Endothelial cell (in vitro differentiated cells): Measurements from ENCODE around the gene FABP6. TPM values are rescaled to one million over a fixed set of nuclear protein-coding genes. Genes with fewer than 3 reads are reported as not detected.

ENCODE experiments used
- DNase-seq: peaks from one replicate; pipeline ENCODE4 v3.0.0; 2021; ENCODE audit warnings: low spot score
- H3K27ac Mint-ChIP-seq: one replicate; pipeline ENCODE4 v1.8.0; 2021; ENCODE audit warnings: mixed read lengths, inconsistent platforms; ENCODE audit not compliant: unreplicated experiment
- H3K27me3 Mint-ChIP-seq: one replicate; pipeline ENCODE4 v1.8.0; 2021; ENCODE audit warnings: mild to moderate bottlenecking, moderate library complexity, mixed read lengths, inconsistent platforms; ENCODE audit not compliant: unreplicated experiment
- H3K36me3 Mint-ChIP-seq: one replicate; pipeline ENCODE4 v1.8.0; 2021; ENCODE audit warnings: mild to moderate bottlenecking, low read depth, mixed read lengths, inconsistent platforms; ENCODE audit not compliant: unreplicated experiment
- H3K4me1 Mint-ChIP-seq: one replicate; pipeline ENCODE4 v1.8.0; 2021; ENCODE audit warnings: mild to moderate bottlenecking, mixed read lengths, inconsistent platforms; ENCODE audit not compliant: unreplicated experiment
- H3K4me3 Mint-ChIP-seq: one replicate; pipeline ENCODE4 v1.8.0; 2021; ENCODE audit warnings: mild to moderate bottlenecking, mixed read lengths, inconsistent platforms; ENCODE audit not compliant: unreplicated experiment
- H3K9me3 Mint-ChIP-seq: one replicate; pipeline ENCODE4 v1.8.0; 2021; ENCODE audit warnings: mixed read lengths, inconsistent platforms; ENCODE audit not compliant: unreplicated experiment
- total RNA-seq: library from RNA; stranded (reverse); fragmentation: NEBNext Ultra II Directional; extraction: Animal tissue kit (Norgen Biotek cat#: 25700); gene quantifications from one replicate; pipeline ENCODE4 v1.2.1, GENCODE V29; 2021; ENCODE audit not compliant: unreplicated experiment
- TF ChIP-seq, protein P1 (sequence below): fragments of 200-600 bp; sonication (generic); IDR thresholded peaks from one replicate; pipeline ENCODE4 v1.5.0; 2021; ENCODE audit warnings: antibody characterized with exemption; ENCODE audit not compliant: unreplicated experiment

Gene FABP6
- total RNA-seq, 1 donor from 2014 or later, result 1.2 TPM

DNA sequence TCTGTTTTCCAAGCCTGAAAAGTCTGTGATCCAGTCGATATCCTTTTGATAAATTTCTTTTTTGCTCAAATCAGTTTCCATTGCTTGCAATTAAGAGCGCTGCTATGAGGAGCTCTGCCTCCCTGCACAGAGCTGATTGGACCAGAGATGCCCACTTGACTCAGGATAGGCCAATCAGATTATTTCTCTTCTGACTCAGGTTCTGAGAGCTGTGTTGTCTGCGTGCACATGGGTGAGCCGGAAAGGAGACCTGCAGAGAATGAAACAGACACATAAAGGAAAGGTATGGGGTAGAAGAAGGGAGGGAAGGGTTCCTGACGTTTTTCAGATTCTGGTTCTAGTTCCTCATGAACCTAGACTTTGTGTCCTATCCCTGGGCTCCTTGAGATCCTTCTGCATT, 15.8 kb upstream of the FABP6 start:
- peaks cover 1% of the 10 kb centered on the region for H3K27me3 Mint-ChIP-seq
- H3K36me3 Mint-ChIP-seq, result no peaks in the 10 kb centered on the region
- no peak overlapping the region for H3K4me3 Mint-ChIP-seq
- H3K9me3 Mint-ChIP-seq, result no peaks in the 10 kb centered on the region
- no peak for DNase-seq
- H3K27ac Mint-ChIP-seq, result no peak overlapping the region
- no peaks in the 10 kb centered on the region for H3K4me1 Mint-ChIP-seq
- TF ChIP-seq, protein P1, sequence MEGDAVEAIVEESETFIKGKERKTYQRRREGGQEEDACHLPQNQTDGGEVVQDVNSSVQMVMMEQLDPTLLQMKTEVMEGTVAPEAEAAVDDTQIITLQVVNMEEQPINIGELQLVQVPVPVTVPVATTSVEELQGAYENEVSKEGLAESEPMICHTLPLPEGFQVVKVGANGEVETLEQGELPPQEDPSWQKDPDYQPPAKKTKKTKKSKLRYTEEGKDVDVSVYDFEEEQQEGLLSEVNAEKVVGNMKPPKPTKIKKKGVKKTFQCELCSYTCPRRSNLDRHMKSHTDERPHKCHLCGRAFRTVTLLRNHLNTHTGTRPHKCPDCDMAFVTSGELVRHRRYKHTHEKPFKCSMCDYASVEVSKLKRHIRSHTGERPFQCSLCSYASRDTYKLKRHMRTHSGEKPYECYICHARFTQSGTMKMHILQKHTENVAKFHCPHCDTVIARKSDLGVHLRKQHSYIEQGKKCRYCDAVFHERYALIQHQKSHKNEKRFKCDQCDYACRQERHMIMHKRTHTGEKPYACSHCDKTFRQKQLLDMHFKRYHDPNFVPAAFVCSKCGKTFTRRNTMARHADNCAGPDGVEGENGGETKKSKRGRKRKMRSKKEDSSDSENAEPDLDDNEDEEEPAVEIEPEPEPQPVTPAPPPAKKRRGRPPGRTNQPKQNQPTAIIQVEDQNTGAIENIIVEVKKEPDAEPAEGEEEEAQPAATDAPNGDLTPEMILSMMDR, result no peak

DNA sequence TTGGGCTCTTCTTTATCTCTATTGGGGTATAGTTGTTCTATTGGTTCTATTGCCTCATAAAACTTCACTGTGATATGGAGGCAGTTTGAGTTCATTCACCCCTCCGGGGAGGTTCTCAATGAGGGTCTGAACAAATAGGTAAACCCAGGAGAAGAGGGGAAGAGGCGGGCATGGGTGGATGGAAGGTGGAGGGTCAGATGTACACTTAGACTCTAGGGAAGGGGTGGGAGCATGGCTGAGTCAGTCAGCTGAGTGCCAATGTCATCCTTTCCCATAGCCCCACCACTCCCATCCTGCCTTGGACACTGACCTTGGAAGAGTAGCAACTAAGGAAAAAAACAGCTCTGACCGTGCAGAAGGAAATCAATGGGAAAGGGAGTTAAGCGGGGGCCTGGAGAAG, 9.9 kb upstream of the FABP6 start:
- Mint-ChIP-seq H3K4me1 (no peaks in the 10 kb centered on the region), H3K27me3 (no peaks in the 10 kb centered on the region), H3K9me3 (no peaks in the 10 kb centered on the region), H3K27ac (no peak overlapping the region), H3K4me3 (no peak overlapping the region), H3K36me3 (no peaks in the 10 kb centered on the region)
- TF ChIP-seq, protein P1, result no peak
- DNase-seq, result no peak

GRCh38 chr5:160221082-160221481, 8.2 kb upstream of the FABP6 start:
- H3K4me1 Mint-ChIP-seq, result no peaks in the 10 kb centered on the region
- H3K4me3 Mint-ChIP-seq, result no peak overlapping the region
- H3K9me3 Mint-ChIP-seq, result no peaks in the 10 kb centered on the region
- no peaks in the 10 kb centered on the region for H3K27me3 Mint-ChIP-seq
- no peak for DNase-seq
- TF ChIP-seq, protein P1, result no peak
- no peaks in the 10 kb centered on the region for H3K36me3 Mint-ChIP-seq
- H3K27ac Mint-ChIP-seq, result no peak overlapping the region

GRCh38 chr5:160227012-160227411, 2.3 kb upstream of the FABP6 start:
- Mint-ChIP-seq H3K27me3 (no peaks in the 10 kb centered on the region), H3K36me3 (no peaks in the 10 kb centered on the region), H3K27ac (no peak overlapping the region), H3K9me3 (no peaks in the 10 kb centered on the region), H3K4me1 (peaks cover 3% of the 10 kb centered on the region), H3K4me3 (no peak overlapping the region)
- no peak for DNase-seq
- TF ChIP-seq, protein P1, result no peak

GRCh38 chr5:160230686-160231527, 1.6 kb downstream of the FABP6 start:
- Mint-ChIP-seq H3K36me3 (no peaks in the 10 kb centered on the region), H3K4me1 (peaks cover 5% of the 10 kb centered on the region), H3K9me3 (no peaks in the 10 kb centered on the region), H3K27ac (no peak overlapping the region), H3K4me3 (no peak overlapping the region), H3K27me3 (peaks cover 3% of the 10 kb centered on the region)
- DNase-seq, result no peak
- TF ChIP-seq, protein P1, result no peak
